ENCODE results near the gene ZNF83. TPM values are rescaled to one million over a fixed set of nuclear protein-coding genes. Genes with fewer than 3 reads are reported as not detected.

ZNF83 gene
- total and polyA plus RNA-seq, 2 donors (not counting 1 experiment from before 2014, with no cell fraction given): 92.3 to 95.8 TPM

- DNase-seq (no peak), ATAC-seq (ENCODE audit: low read depth) (no peak)
- Mint-ChIP-seq H3K27ac (no peak overlapping the region), H3K9me3 (ENCODE audit: insufficient read depth) (peaks cover 9% of the 10 kb centered on the region), H3K27me3 (no peaks in the 10 kb centered on the region), H3K4me3 (no peak overlapping the region), H3K4me1 (no peaks in the 10 kb centered on the region)
- CTCF ChIA-PET: no interaction called here
- TF ChIP-seq EZH2 (IDR thresholded peaks at IDR 0.05; ENCODE audit: borderline replicate concordance, insufficient read depth, low read depth, low read length, poor library complexity, severe bottlenecking): no peak
- Histone ChIP-seq H3K4me2 (replicated peaks; ENCODE audit: low read depth, low read length, poor library complexity, severe bottlenecking) (no peak overlapping the region), H3K4me1 (ENCODE audit: control insufficient read depth in 2 of 2, insufficient read depth in 2 of 2, low read length in 2 of 2) (no peaks in the 10 kb centered on the region), H4K20me1 (ENCODE audit: control insufficient read depth, insufficient read depth, low read length, poor library complexity, severe bottlenecking) (no peaks in the 10 kb centered on the region), H3K27ac (ENCODE audit: low read length in 2 of 2) (no peak overlapping the region), H3K27me3 (replicated peaks in 1 of 4; ENCODE audit: control extremely low read depth in 1 of 4, control insufficient read depth in 3 of 4, insufficient read depth in 4 of 4, low read length in 3 of 4) (no peaks in the 10 kb centered on the region), H3K9me3 (ENCODE audit: control extremely low read depth in 1 of 3, control insufficient read depth in 2 of 3, insufficient read depth in 1 of 3, low read length in 2 of 3) (peaks cover 0 to 16% (median 9%) of the 10 kb centered on the region in 3 donors), H2AFZ (ENCODE audit: insufficient read depth, low read depth, low read length, poor library complexity, severe bottlenecking) (no peak overlapping the region), H3K36me3 (replicated peaks in 1 of 2; ENCODE audit: control extremely low read depth in 1 of 2, control insufficient read depth in 1 of 2, extremely low read depth in 1 of 2, insufficient read depth in 2 of 2, low read length in 1 of 2) (peaks cover 3 to 38% of the 10 kb centered on the region in 2 experiments), H3K9ac (ENCODE audit: low read length) (no peak overlapping the region), H3K79me2 (ENCODE audit: control insufficient read depth, insufficient read depth, low read length) (no peaks in the 10 kb centered on the region), H3K4me3 (ENCODE audit: control extremely low read depth in 1 of 5, extremely low read depth in 1 of 5, insufficient read depth in 1 of 5, low read depth in 2 of 5, low read length in 4 of 5) (no peak overlapping the region)
- POLR2A ChIA-PET: no interaction called here
- WGBS (ENCODE audit: insufficient coverage): 100% methylated on average over 2 of the region's 4 CpGs
- intact Hi-C loops (cut with micrococcal nuclease): no loop called here
Observed at GRCh38 chr19:52653161-52653560, 15.0 kb upstream of the ZNF83 start.

- peaks cover 19% of the 10 kb centered on the region for H3K9me3 Mint-ChIP-seq (ENCODE audit: insufficient read depth)
- H3K4me3 Mint-ChIP-seq: no peak overlapping the region
Observed at GRCh38 chr19:52651956-52652355, 13.8 kb upstream of the ZNF83 start.

More at GRCh38 chr19:52651956-52652355, 13.8 kb upstream of the ZNF83 start:
- Histone ChIP-seq H3K9me3 (ENCODE audit: control extremely low read depth in 1 of 3, control insufficient read depth in 2 of 3, insufficient read depth in 1 of 3, low read length in 2 of 3) (peaks cover 0 to 23% (median 11%) of the 10 kb centered on the region in 3 donors), H3K9ac (ENCODE audit: low read length) (no peak overlapping the region), H3K79me2 (ENCODE audit: control insufficient read depth, insufficient read depth, low read length) (no peaks in the 10 kb centered on the region), H3K36me3 (replicated peaks in 1 of 2; ENCODE audit: control extremely low read depth in 1 of 2, control insufficient read depth in 1 of 2, extremely low read depth in 1 of 2, insufficient read depth in 2 of 2, low read length in 1 of 2) (peaks cover 3 to 38% of the 10 kb centered on the region in 2 experiments), H2AFZ (ENCODE audit: insufficient read depth, low read depth, low read length, poor library complexity, severe bottlenecking) (no peak overlapping the region), H3K4me1 (ENCODE audit: control insufficient read depth in 2 of 2, insufficient read depth in 2 of 2, low read length in 2 of 2) (no peaks in the 10 kb centered on the region), H3K4me2 (replicated peaks; ENCODE audit: low read depth, low read length, poor library complexity, severe bottlenecking) (no peak overlapping the region), H3K27ac (ENCODE audit: low read length in 2 of 2) (no peak overlapping the region), H4K20me1 (ENCODE audit: control insufficient read depth, insufficient read depth, low read length, poor library complexity, severe bottlenecking) (no peaks in the 10 kb centered on the region), H3K27me3 (replicated peaks in 1 of 4; ENCODE audit: control extremely low read depth in 1 of 4, control insufficient read depth in 3 of 4, insufficient read depth in 4 of 4, low read length in 3 of 4) (no peaks in the 10 kb centered on the region), H3K4me3 (ENCODE audit: control extremely low read depth in 1 of 5, extremely low read depth in 1 of 5, insufficient read depth in 1 of 5, low read depth in 2 of 5, low read length in 4 of 5) (no peak overlapping the region)
- no peaks in the 10 kb centered on the region for H3K4me1 Mint-ChIP-seq
- ChIA-PET POLR2A (no interaction called here), CTCF (no interaction called here)
- TF ChIP-seq EZH2 (IDR thresholded peaks at IDR 0.05; ENCODE audit: borderline replicate concordance, insufficient read depth, low read depth, low read length, poor library complexity, severe bottlenecking) (no peak), CTCF (IDR thresholded peaks at IDR 0.05) (no peak)
- intact Hi-C loops (cut with micrococcal nuclease): no loop called here
- DNase-seq (no peak), ATAC-seq (ENCODE audit: low read depth) (no peak)
- no peak overlapping the region for H3K27ac Mint-ChIP-seq
- no peaks in the 10 kb centered on the region for H3K27me3 Mint-ChIP-seq
- 100% methylated on average over 2 of the region's 5 CpGs for WGBS (ENCODE audit: insufficient coverage)
